K562 treated with DMSO at 1 percent for 4 hours (cell line): ENCODE measurements around the gene TCF12. TPM values are rescaled to one million over a fixed set of nuclear protein-coding genes. Genes with fewer than 3 reads are reported as not detected.

Source experiments
- total RNA-seq: library from RNA; unstranded; fragments of 300-600 nt; gene quantifications from 2 replicates; pipeline ENCODE4 v1.2.3, GENCODE V29; 2022; ENCODE audit not compliant: insufficient read depth

The TCF12 gene
- total RNA-seq: 25.6 and 34.8 TPM in 2 replicates

DNA sequence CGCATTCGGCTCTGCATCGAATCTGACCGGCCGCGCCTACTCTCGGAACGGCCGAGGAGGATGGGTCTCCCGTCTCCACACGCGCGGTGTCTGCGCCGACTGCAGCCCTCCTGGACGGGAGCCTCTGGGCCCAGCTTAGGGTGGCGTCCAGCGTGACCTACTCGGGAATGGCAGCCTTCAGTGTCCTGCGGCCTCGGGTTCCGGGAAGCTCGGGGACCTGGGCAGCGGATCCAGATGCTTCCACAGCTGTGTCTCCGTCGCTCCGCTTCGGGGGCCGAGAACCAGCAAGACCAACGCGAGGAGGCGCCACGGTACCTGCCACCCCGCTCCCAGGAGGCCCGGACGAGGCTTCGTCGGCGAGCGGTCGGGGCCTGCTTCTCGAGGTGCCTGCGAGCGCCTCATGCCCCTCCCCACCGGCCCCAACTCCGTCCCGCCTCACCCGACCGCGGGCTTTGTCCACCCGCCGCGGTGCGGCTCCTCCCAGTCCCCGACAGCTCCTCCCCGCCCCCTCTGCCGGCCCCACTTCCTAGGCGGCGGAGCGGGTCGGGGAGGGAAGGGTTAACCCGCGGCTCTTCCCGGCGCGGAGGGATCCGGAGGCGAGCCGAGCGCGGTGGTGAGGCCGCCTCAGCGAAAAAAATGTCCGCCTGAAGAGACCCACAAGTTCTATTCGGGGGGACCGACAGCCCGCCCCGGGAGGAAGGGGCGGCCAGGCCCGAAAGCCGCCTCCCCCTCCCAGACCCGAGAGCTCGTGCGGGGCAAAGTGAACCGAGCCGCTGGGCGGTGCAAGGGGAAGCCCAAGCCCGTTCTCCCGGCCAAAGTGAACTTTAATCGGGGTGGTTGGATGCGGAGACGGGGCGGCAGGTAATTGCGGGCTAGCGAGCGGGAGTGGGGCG, at the start of gene TCF12:
TCF12 (plus strand) TSS at position 599 of the 893 bp plus-strand sequence. CDS start 1,270 bp downstream, outside the sequence.

Other genes starting within 250 kb of the TCF12 start
- 7.6 and 7.9 TPM in 2 replicates for gene ZNF280D, start 185.1 kb upstream of the TCF12 start, total RNA-seq